HG02571 (cell line): ENCODE measurements around the gene F2.
"Not testable (repeated sequence)": the region's sequence is repeated elsewhere in the genome, so short reads cannot be mapped to it uniquely, and the experiment has no call there.

Source experiments
- ATAC-seq: cut with Tn5 transposase; IDR thresholded peaks from one replicate; pipeline ENCODE4 v1.9.1; 2021; ENCODE audit warnings: mild to moderate bottlenecking, moderate library complexity; ENCODE audit not compliant: unreplicated experiment

Gene F2

DNA sequence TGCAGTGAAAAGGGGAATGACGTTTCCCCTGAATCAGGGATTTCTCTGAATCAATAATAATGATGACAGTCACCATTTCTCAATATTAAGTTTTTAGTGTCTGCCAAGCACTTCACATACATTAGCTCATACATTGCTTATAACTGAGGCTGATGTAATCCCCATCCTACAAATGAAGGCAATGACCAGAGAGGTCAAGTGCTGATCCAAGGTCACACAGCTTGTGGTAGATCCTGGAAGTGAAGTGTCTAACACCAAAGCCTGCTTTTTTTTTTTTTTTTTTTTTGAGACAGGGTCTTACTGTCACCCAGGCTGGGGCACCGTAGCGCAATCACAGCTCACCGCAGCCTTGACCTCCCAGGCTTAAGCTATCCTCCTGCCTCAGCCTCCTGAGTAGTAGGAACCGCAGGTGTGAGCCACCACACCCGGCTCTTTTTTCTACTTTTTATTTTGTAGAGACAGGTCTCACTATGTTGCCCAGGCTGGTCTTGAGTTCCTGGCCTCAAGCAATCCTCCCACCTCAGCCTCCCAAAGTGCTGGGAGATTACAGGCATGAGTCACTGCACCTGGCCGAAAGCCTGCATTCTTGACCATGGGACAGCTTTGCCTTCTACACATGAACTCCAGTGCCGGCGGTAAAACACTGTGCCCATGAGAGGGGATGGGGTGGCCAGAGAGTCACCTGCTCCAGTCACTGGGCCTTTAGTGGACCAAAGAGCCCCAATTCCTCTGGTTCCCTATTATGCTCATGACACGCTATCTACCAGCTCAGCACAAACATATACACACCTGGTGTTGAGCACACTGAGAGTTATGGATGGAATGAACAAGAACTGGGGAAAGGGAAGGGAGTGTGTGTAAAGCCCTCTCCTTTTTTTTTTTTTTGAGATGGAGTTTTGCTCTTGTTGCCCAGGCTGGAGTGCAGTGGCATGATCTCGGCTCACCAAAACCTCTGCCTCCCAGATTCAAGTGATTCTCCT, 36.0 kb upstream of the F2 start:
- no peak for ATAC-seq

DNA sequence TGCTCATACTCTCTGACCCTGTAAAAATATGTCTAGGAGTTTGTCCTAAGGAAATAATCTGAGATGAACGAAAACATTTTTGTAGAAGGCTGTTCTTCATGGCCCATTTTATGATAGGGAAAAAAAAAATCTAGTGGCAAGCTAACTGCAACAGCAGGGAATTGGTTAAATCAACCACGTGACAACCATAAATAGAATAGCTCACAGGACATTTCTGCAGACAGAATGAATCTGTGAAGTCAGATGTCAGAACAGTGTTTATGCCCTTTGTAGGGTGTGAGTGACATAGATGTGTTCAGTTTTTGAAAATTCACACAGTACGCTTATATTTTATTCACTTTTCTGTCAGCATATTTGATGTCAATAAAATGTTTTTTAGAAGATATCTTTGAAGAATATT, 34.6 kb upstream of the F2 start:
- no peak for ATAC-seq

GRCh38 chr11:46686886-46687795, 31.9 kb upstream of the F2 start:
- no peak for ATAC-seq

DNA sequence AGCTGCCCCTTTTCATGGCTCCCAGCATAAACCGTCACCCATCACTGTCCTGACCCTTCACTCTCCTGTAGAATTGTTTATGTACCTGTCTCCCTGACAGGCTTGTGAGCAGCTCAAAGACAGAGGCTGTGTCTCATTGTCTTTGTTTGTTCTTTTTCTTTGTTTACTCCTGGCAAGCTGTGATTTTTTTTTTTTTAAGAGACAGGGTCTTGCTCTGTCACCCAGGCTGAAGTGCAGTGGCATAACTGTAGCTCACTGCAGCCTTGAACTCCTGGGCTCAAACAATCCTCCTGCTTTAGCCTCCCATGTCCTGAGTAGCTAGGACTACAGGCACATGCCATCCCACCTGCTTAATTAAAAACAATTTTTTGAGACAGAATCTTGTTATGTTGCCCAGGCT, 28.3 kb upstream of the F2 start:
- no peak for ATAC-seq

GRCh38 chr11:46692450-46692849, 26.6 kb upstream of the F2 start:
- ATAC-seq, result no peak

DNA sequence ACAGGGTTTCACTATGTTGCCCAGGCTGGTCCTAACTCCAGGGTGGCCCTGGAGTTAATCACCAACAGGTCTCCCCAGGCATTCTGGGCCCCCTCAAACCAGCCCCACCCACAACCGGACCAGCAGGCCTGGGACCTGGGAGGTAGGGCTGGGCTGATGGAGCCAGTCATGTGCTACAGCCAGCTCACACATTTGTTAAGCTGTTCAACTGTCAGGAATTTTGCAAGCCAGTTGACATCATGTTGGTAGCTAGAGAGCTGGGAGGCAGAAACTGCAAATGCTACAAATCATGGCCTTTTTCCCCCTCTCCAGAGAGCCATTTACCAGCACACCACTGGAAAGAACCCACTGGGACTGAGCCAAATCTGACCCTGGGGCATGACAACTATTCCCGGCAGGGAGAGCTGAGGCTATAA, 25.4 kb upstream of the F2 start:
- no peak for ATAC-seq

DNA sequence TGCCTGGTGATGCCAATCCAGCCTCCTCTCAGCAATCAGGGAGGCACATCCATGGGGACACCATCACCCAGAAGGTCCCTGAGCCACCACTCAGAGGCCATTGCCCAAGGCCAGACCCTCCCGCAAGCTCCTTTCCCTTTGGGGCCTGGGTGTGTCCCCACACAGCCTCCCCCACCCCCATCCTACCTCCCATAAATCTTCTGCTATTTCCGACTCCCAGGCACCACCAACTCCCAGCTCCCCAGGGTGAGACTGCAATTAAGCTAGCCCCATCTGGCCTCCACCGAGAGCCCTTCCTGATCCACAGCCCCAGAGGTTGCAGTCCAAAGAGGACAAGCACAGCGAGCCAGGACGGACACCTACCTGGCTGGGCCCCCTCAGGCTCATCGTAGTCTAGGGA, 24.9 kb upstream of the F2 start:
- ATAC-seq, result no peak

- ATAC-seq, result no peak
Observed at GRCh38 chr11:46694607-46695006, 24.4 kb upstream of the F2 start.

DNA sequence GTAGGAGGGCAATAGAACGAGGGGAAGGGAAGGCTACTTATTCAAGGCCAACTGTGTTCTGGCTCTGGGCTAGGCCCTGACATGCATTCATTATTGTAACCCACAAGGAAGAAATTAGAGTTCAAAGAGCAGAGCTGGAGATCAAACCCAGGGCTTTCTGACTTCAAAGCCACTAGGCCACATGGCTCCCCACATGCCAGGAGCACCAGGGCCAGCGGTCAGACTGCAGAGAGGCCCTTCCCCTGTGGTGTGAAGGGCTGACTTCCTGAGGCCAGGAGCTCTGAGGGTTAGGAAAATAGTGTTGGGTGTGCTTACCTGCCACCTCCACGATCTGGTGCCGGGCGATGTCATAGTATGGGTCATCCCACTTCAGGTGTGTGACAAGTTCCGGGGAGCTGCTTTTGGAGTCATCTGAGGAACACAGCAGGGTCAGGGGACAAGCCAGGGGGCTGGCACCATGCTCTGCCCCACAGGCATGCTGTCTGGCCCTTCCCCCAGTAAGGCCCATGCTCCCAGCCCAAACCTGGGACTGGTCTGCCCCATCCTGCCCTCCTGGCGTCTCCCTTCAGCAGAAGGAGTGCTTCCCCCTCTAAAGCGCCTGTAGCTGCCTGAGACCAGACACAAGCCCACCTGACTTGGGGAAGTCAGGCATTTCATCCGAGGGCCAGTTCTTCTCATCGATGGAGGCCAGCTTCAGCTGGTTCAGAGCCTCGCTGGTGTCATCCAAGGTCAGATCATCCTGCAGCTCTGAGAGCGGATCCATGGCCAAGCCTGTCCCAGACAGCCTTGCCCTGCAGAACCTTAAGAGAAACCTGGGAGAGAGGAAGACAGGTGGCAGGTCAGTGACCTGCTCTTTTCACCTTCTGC, 23.4 kb upstream of the F2 start:
- no peak for ATAC-seq

- no peak for ATAC-seq
Observed at GRCh38 chr11:46696212-46696558, 22.8 kb upstream of the F2 start.

- ATAC-seq, result no peak
Observed at GRCh38 chr11:46697303-46697702, 21.7 kb upstream of the F2 start.

DNA sequence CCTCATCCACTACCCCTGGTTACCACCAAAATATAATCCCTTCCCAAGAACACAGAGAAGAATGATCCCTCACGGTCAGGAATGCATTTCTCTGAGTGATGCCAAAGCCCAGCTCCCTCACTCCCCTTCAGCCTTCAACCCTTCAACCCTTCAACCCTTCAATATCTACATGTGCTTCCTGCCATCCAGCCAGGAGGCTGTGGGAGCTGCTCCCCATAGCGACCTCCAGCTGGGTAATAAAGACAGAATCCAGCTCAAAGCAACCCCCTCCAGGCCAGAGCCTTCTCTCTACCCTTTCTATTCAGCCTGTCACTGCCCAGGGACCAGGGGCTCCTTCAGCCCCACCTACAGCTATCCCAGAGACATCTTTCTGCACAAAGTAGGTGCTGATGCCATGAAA, 21.3 kb upstream of the F2 start:
- no peak for ATAC-seq

DNA sequence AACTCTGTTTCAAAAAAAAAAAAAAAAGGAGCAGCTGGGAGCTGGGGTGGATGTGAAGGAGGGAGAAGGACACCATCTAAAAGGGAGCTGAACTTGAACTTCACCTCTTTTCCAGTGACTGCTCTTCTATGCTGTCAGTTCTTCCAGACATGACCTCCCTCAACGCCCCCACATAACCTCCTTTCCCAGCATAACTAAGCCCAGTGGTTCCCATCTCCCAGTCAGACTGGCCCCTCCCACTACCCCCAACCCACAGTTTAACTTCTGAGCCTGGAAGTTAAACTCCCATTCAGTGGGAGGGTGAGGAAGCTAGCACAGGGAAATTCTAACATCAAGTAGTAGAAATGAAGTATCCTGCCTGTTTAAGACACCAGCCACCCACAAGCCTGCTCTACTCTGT, 20.4 kb upstream of the F2 start:
- no peak for ATAC-seq

DNA sequence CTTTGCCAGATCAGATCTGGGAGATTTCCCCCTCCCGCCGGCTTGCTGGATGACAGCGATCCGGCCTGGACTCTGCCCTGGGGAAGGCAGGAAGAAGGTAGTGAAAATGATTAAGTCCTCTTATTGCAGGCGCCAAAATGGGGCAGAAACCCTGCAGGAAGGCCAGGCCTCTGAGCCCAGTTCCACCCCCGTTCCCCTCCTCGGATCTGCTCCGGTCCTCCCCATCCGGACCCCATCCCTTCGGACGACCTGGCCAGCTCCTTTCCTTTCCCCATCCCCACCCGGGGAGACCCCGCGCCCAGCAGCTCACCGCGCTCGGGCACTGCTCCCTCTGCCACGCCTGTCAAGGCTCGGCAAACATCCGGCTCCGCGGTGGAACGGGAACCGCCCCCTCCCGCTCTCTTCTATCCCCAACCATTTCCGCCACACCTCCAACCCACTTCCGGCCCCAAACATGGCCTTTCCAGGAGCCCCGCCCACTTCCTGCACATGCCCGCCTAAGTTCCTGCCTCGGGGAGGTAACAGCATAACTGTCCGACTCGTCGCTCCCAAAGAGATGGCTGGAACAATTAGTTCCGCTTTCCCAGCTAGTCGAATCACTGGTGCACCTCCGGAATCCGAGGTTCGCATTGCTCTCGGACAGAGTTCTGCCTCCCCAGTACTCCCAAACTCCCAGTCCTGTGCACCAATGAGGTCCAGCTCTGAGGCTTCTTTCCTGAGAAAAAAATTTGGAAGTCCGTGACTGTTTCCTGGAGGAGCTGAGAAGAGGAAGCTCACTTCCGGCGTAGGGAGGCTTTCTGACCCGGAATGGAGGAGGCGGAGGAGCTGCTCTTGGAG, 18.6 kb upstream of the F2 start, which contains the start of the genes ARHGAP1 and ZNF408:
ARHGAP1 (minus strand) TSS at position 379 of the 837 bp plus-strand sequence. CDS start 4,512 bp downstream, outside the sequence.
ZNF408 (plus strand) TSS at position 791 of the 837 bp plus-strand sequence; CDS start at position 808, 17 bp downstream.
- ATAC-seq, result peak; percentile 87

DNA sequence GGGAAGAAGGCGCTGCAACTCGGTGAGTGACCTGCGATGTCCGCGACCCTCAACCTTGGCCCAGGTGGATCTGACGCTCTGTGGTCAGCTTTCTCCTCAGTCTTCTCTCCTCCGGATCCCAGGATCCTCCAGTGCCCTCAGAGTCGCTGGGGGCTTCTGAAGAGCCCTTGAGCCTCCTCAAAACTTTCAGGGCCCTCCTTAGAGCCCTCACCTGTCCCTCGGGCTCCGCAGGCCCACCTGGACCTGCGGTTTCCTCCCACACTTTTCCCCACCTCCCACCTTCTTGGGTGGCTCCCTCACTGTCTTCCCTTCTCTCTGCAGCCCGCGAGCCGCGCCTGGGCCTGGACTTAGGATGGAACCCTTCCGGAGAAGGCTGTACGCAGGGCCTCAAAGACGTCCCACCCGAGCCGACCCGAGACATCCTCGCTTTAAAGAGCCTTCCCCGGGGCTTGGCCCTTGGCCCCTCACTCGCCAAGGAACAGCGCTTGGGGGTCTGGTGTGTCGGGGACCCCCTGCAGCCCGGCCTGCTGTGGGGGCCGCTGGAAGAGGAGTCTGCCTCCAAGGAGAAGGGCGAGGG, 17.8 kb upstream of the F2 start:
- ATAC-seq, result no peak

GRCh38 chr11:46705070-46705688, 13.8 kb upstream of the F2 start:
- no peak for ATAC-seq

- no peak for ATAC-seq
Observed at GRCh38 chr11:46706886-46707285, 12.1 kb upstream of the F2 start.

GRCh38 chr11:46709351-46709750, 9.7 kb upstream of the F2 start:
- not testable (repeated sequence) for ATAC-seq

DNA sequence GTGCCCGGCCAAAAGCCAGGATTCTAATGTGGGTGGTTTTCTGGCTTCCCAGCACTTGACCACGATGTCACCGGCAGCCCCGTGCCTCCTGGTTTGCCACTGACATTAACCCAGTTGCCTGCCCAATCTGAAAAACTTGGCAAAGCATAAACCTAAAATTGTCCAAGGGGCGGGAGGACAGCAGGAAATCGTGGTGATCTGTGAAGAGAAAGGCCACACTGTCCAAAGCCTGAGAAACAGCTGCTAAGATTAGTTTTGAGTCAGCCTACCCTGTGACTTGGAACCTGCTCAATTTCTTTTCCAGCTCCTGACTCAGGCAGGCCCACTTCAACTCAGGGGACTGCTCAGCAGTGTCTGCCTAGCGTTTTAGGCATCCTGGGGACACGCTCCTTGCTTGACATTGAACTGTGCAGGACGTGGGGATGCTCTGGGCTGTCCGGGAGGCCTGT, 8.2 kb upstream of the F2 start:
- no peak for ATAC-seq
